Gastrocnemius medialis (tissue), 4 donors: Measurements from ENCODE around the gene MEF2B. TPM values are rescaled to one million over a fixed set of nuclear protein-coding genes. Genes with fewer than 3 reads are reported as not detected.

Experiments used
- ATAC-seq, 2 donors: fragments of 150-250 bp; one replicate each; pipeline ENCODE4 v1.9.1; 2016
- DNase-seq, 2 donors: peaks; one replicate each; pipeline ENCODE4 v3.0.0-alpha.2; 2019
- H3K27ac ChIP-seq, 4 donors: fragments of 200-600 bp; sonication (generic); 1 replicate in 1 of 4; 2 replicates in 3 of 4; pipeline ENCODE4 v1.5.1; 2016 to 2018; ENCODE audit warnings: mild to moderate bottlenecking in 2 of 4, moderate library complexity in 1 of 4
- H3K27me3 ChIP-seq, 3 donors: fragments of 200-600 bp; sonication (generic) in 2 of 3; 1 replicate in 1 of 3; 2 replicates in 2 of 3; pipeline versions ENCODE4 v1.5.1 to v1.6.0; 2016 to 2019; ENCODE audit warnings: mild to moderate bottlenecking in 1 of 3, moderate library complexity in 1 of 3
- H3K36me3 ChIP-seq, 2 donors: fragments of 200-600 bp; sonication (generic) in 1 of 2; one replicate each; pipeline ENCODE4 v1.5.1; 2017 to 2018
- H3K4me1 ChIP-seq, 2 donors: fragments of 200-600 bp; sonication (generic) in 1 of 2; one replicate each; pipeline ENCODE4 v1.5.1; 2016 to 2017; ENCODE audit warnings: mild to moderate bottlenecking in 2 of 2
- H3K4me3 ChIP-seq, 4 donors: fragments of 200-600 bp; sonication (generic) in 3 of 4; 1 replicate in 1 of 4; 2 replicates in 3 of 4; pipeline ENCODE4 v1.5.1; 2016 to 2019; ENCODE audit warnings: mild to moderate bottlenecking in 2 of 4
- H3K9me3 ChIP-seq, 3 donors: fragments of 200-600 bp; sonication (generic) in 2 of 3; 1 replicate in 1 of 3; 2 replicates in 2 of 3; pipeline ENCODE4 v1.5.1; 2016 to 2019
- CTCF ChIP-seq, 5 experiments: fragments of 450-650 bp in 3 of 5; fragments of 200-600 bp in 2 of 5; sonication (generic) in 2 of 5; IDR thresholded peaks in 4 of 5; conservative IDR thresholded peaks in 1 of 5; 1 replicate in 4 of 5; 2 replicates in 1 of 5; pipeline ENCODE4 v1.5.1; 2016 to 2019; ENCODE audit warnings: antibody characterized with exemption in 5 of 5, mild to moderate bottlenecking in 3 of 5, moderate library complexity in 3 of 5
- POLR2A ChIP-seq, 2 donors: fragments of 450-650 bp; IDR thresholded peaks; one replicate each; pipeline ENCODE4 v1.6.1; 2017; ENCODE audit warnings: antibody characterized with exemption in 2 of 2, mild to moderate bottlenecking in 2 of 2, moderate library complexity in 2 of 2
- in situ Hi-C, 4 donors: fragments of 200-750 bp; cut with MboI; loops; one replicate each; pipeline versions ENCODE4 v1.15.0 to v1.8.0; 2017; ENCODE audit warnings: low sequenced_read_pairs in 4 of 4
- intact Hi-C: fragments of 100-400 bp; cut with DNase I; formaldehyde crosslinking; loops from one replicate; pipeline ENCODE4 v1.15.1; 2023; ENCODE audit warnings: low total_unique reads
- total RNA-seq, 4 donors: library from RNA; depleted of rRNA; stranded (reverse); fragments of >200 nt; gene quantifications; one replicate each; pipeline versions ENCODE4 v1.1.0 to v1.2.3, GENCODE V29; 2016

MEF2B gene
- total RNA-seq, 4 donors from 2014 or later = 0.68 to 1.6 TPM; not detected in 2

GRCh38 chr19:19131989-19132388, 38.1 kb downstream of the MEF2B start:
- Histone ChIP-seq H3K36me3 (peaks cover 0 to 5% of the 10 kb centered on the region in 2 donors), H3K4me3 (no peak overlapping the region), H3K27me3 (no peaks in the 10 kb centered on the region), H3K4me1 (peaks cover under 1 to 5% of the 10 kb centered on the region in 2 donors), H3K27ac (no peak overlapping the region), H3K9me3 (peaks cover 0 to 2% (median 0%) of the 10 kb centered on the region in 3 donors)
- TF ChIP-seq POLR2A (IDR thresholded peaks at IDR 0.05) (no peak), CTCF (IDR thresholded peaks at IDR 0.05 in 4 of 5, conservative IDR thresholded peaks at IDR 0.05 in 1 of 5) (no peak)
- DNase-seq = no peak
- in situ Hi-C loops = loop anchor here in 1 of 4 donors (10.0 kb wide), 1 partner anchor 77 kb away; no protein-coding TSS in a partner anchor
- intact Hi-C loops = no loop called here
- ATAC-seq = no peak

DNA sequence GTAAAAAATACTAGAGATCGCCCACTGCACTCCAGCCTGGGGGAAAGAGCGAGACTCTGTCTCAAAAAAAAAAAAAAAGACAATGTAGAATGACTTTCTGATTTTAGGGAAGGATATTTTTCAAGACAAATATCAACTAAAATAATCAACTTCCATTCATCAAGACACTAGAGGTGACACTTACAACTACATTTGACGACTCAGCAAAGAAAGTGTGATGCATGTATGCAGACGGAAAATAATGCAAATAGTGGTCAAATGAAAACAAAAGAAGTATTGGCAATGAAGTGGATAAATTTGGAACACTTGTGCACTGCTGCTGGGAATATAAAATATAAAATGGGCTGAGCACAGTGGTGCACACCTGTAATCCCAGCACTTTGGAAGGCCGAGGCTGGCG, 44.0 kb downstream of the MEF2B start:
- Histone ChIP-seq H3K4me1 (no peaks in the 10 kb centered on the region), H3K27me3 (no peaks in the 10 kb centered on the region), H3K9me3 (no peaks in the 10 kb centered on the region), H3K4me3 (no peak overlapping the region), H3K27ac (no peak overlapping the region), H3K36me3 (peaks cover 0 to 13% of the 10 kb centered on the region in 2 donors)
- no peak for DNase-seq
- TF ChIP-seq POLR2A (IDR thresholded peaks at IDR 0.05) (no peak), CTCF (IDR thresholded peaks at IDR 0.05 in 4 of 5, conservative IDR thresholded peaks at IDR 0.05 in 1 of 5) (no peak)
- intact Hi-C loops = no loop called here
- ATAC-seq = no peak
- in situ Hi-C loops = no loop called here

DNA sequence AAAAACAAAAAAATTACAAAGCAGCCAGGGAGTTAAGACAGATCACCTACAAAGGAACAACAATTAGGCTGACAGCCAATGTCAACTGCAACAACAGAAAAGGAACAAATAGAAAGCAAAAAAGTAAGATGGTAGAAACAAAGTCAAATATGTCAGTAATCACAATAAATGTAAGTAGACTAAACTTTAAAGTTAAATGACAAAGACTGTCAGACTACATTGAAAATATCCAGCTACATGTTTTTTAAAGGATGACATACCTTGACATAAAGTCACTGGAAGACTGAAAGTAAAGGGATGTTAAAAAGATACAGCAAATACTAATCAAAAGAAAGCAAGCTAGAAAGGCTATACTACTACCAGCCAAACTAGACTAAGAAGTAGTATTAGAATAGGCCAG, 46.7 kb downstream of the MEF2B start:
- H3K9me3 ChIP-seq = no peaks in the 10 kb centered on the region
- no peak for TF ChIP-seq CTCF (IDR thresholded peaks at IDR 0.05 in 4 of 5, conservative IDR thresholded peaks at IDR 0.05 in 1 of 5)
- ATAC-seq (no peak), DNase-seq (no peak)
- H3K36me3 ChIP-seq = peaks cover 0 to 31% of the 10 kb centered on the region in 2 donors
- no peaks in the 10 kb centered on the region for H3K27me3 ChIP-seq
- no peak overlapping the region for H3K4me3 ChIP-seq
- no peak overlapping the region for H3K27ac ChIP-seq
- in situ Hi-C loops (no loop called here), intact Hi-C loops (no loop called here)
- no peaks in the 10 kb centered on the region for H3K4me1 ChIP-seq

- H3K27me3 ChIP-seq = no peaks in the 10 kb centered on the region
- no peak for ATAC-seq
- H3K36me3 ChIP-seq = peaks cover 0 to 36% of the 10 kb centered on the region in 2 donors
- no peak overlapping the region for H3K4me3 ChIP-seq
- intact Hi-C loops = no loop called here
- H3K9me3 ChIP-seq = no peaks in the 10 kb centered on the region
- TF ChIP-seq CTCF (IDR thresholded peaks at IDR 0.05 in 4 of 5, conservative IDR thresholded peaks at IDR 0.05 in 1 of 5) = no peak
- TF ChIP-seq POLR2A (IDR thresholded peaks at IDR 0.05) = no peak
- no peak overlapping the region for H3K27ac ChIP-seq
- DNase-seq = no peak
- no peaks in the 10 kb centered on the region for H3K4me1 ChIP-seq
- in situ Hi-C loops = no loop called here
These were observed 47.2 kb downstream of the MEF2B start for GRCh38 chr19:19122902-19123301.

DNA sequence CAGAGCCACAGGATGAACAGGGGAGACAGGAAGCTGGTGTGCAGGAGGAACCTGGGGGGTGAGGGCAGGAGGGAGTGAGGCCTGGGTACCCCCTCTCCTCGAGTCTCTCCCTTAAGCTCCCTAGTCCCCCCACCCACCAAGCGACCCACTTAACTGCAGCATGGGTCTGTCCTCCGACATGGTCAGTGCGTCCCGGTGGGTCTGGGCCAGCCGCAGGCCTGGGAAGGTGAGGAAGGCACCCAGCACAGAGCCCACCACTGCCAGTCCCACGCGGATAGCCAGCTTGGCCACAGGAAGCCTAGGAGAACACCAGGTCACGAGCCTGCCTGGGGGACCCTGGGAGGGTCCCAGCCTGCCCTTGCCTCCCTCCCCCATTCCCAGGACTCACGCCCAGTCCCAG, 48.7 kb downstream of the MEF2B start:
- in situ Hi-C loops (no loop called here), intact Hi-C loops (no loop called here)
- no peak for DNase-seq
- TF ChIP-seq POLR2A (IDR thresholded peaks at IDR 0.05) = no peak
- no peak for TF ChIP-seq CTCF (IDR thresholded peaks at IDR 0.05 in 4 of 5, conservative IDR thresholded peaks at IDR 0.05 in 1 of 5)
- no peak overlapping the region for H3K4me3 ChIP-seq
- no peaks in the 10 kb centered on the region for H3K9me3 ChIP-seq
- peaks cover 0 to 37% of the 10 kb centered on the region in 2 donors for H3K36me3 ChIP-seq
- H3K4me1 ChIP-seq = no peaks in the 10 kb centered on the region
- ATAC-seq = no peak
- no peak overlapping the region for H3K27ac ChIP-seq
- no peaks in the 10 kb centered on the region for H3K27me3 ChIP-seq
